Neural cell (in vitro differentiated cells): ENCODE measurements around the gene ZNF784.

ENCODE experiments used
- CTCF ChIP-seq: fragments of 450-650 bp; IDR thresholded peaks from 2 replicates; pipeline ENCODE4 v1.5.1; 2014; ENCODE audit warnings: antibody characterized with exemption, mild to moderate bottlenecking, moderate library complexity; ENCODE audit not compliant: poor library complexity, severe bottlenecking
- EP300 ChIP-seq: fragments of 450-650 bp; conservative IDR thresholded peaks from 2 replicates; pipeline ENCODE4 v1.6.1; 2014; ENCODE audit warnings: antibody characterized with exemption, mild to moderate bottlenecking, moderate library complexity; ENCODE audit not compliant: poor library complexity, severe bottlenecking
- MXI1 ChIP-seq: fragments of 450-650 bp; conservative IDR thresholded peaks from 2 replicates; pipeline ENCODE4 v1.6.1; 2014; ENCODE audit warnings: antibody characterized with exemption, mild to moderate bottlenecking; ENCODE audit not compliant: poor library complexity, severe bottlenecking
- POLR2AphosphoS5 ChIP-seq: IDR thresholded peaks from 2 replicates; pipeline ENCODE4 v1.6.1; 2012
- RAD21 ChIP-seq: fragments of 450-650 bp; conservative IDR thresholded peaks from 2 replicates; pipeline ENCODE4 v1.6.1; 2014; ENCODE audit warnings: antibody characterized with exemption, mild to moderate bottlenecking, moderate library complexity
- REST ChIP-seq: IDR thresholded peaks from 2 replicates; pipeline ENCODE4 v1.6.1; 2012; ENCODE audit warnings: borderline replicate concordance
- SMC3 ChIP-seq: fragments of 450-650 bp; conservative IDR thresholded peaks from 2 replicates; pipeline ENCODE4 v1.6.1; 2014; ENCODE audit warnings: antibody characterized with exemption, mild to moderate bottlenecking, moderate library complexity; ENCODE audit not compliant: poor library complexity
- TAF1 ChIP-seq: IDR thresholded peaks from 2 replicates; pipeline ENCODE4 v1.6.1; 2012; ENCODE audit warnings: low read depth

GRCh38 chr19:55579766-55580621, 44.4 kb downstream of the ZNF784 start:
- TF ChIP-seq POLR2AphosphoS5, result no peak
- TF ChIP-seq SMC3, result no peak
- no peak for TF ChIP-seq CTCF
- TF ChIP-seq EP300, result no peak
- TF ChIP-seq REST, result no peak
- TF ChIP-seq TAF1, result no peak
- TF ChIP-seq MXI1, result no peak
- no peak for TF ChIP-seq RAD21
